Activated B cell treated with CpG ODN at 0.5 μM for 24 hours (primary cell): ENCODE data around the gene SCG5. TPM values are rescaled to one million over a fixed set of nuclear protein-coding genes. Genes with fewer than 3 reads are reported as not detected.

Source experiments
- ATAC-seq: fragments of 200-7000 bp; cut with Tn5 transposase; one replicate; pipeline ENCODE4 v1.10.0; 2021; ENCODE audit warnings: low read depth, mild to moderate bottlenecking, moderate library complexity
- CTCF ChIA-PET: fragments of 350-600 bp; sonication (Branson Sonifier 250); formaldehyde crosslinking; loops from one replicate; lab custom pipeline; 2021; ENCODE audit warnings: antibody characterized with exemption; lab: Charles Lee
- POLR2A ChIA-PET: fragments of 350-600 bp; sonication (Branson Sonifier 250); formaldehyde crosslinking; loops from one replicate; lab custom pipeline; 2021; ENCODE audit warnings: antibody characterized with exemption; lab: Charles Lee
- DNase-seq: peaks from one replicate; pipeline ENCODE4 v3.0.0; 2022
- H3K27ac Mint-ChIP-seq: one replicate; pipeline ENCODE4 v1.8.0; 2020; ENCODE audit warnings: mixed read lengths
- H3K27me3 Mint-ChIP-seq: one replicate; pipeline ENCODE4 v1.8.0; 2021; ENCODE audit warnings: mixed read lengths
- H3K36me3 Mint-ChIP-seq: one replicate; pipeline ENCODE4 v1.8.0; 2021; ENCODE audit warnings: low read depth, mixed read lengths
- H3K4me1 Mint-ChIP-seq: one replicate; pipeline ENCODE4 v1.8.0; 2021; ENCODE audit warnings: mixed read lengths
- H3K4me3 Mint-ChIP-seq: one replicate; pipeline ENCODE4 v1.8.0; 2020; ENCODE audit warnings: mild to moderate bottlenecking, mixed read lengths
- H3K9me3 Mint-ChIP-seq: one replicate; pipeline ENCODE4 v1.8.0; 2020; ENCODE audit warnings: mixed read lengths
- CTCF ChIP-seq: fragments of 200-600 bp; IDR thresholded peaks from one replicate; pipeline ENCODE4 v1.8.0; 2022; ENCODE audit warnings: antibody characterized with exemption, mild to moderate bottlenecking
- intact Hi-C: fragments of 100-400 bp; cut with micrococcal nuclease; formaldehyde crosslinking; loops from one replicate; pipeline ENCODE4 v1.15.1; 2024
- total RNA-seq: library from RNA; stranded (reverse); gene quantifications from 2 replicates; pipeline ENCODE4 v1.2.3, GENCODE V29; 2022

Gene SCG5
- total RNA-seq, 1 donor from 2014 or later = 0.27 TPM

- Mint-ChIP-seq H3K9me3 (peaks cover 13% of the 10 kb centered on the region), H3K27me3 (peaks cover 18% of the 10 kb centered on the region), H3K4me3 (no peak overlapping the region), H3K27ac (no peak overlapping the region), H3K36me3 (no peaks in the 10 kb centered on the region), H3K4me1 (no peaks in the 10 kb centered on the region)
- TF ChIP-seq CTCF = no peak
- ChIA-PET CTCF (no interaction called here), POLR2A (no interaction called here)
- ATAC-seq (no peak), DNase-seq (no peak)
- intact Hi-C loops = no loop called here
Measured at GRCh38 chr15:32739522-32740063, 98.1 kb downstream of the SCG5 start.

GRCh38 chr15:32743411-32744140, 102.1 kb downstream of the SCG5 start:
- peaks cover 6% of the 10 kb centered on the region for H3K27me3 Mint-ChIP-seq
- DNase-seq (no peak), ATAC-seq (no peak)
- intact Hi-C loops = no loop called here
- H3K9me3 Mint-ChIP-seq = peaks cover 13% of the 10 kb centered on the region
- TF ChIP-seq CTCF = no peak
- H3K4me3 Mint-ChIP-seq = no peak overlapping the region
- H3K27ac Mint-ChIP-seq = no peak overlapping the region
- POLR2A ChIA-PET = no interaction called here
- CTCF ChIA-PET = no interaction called here
- no peaks in the 10 kb centered on the region for H3K4me1 Mint-ChIP-seq
- no peaks in the 10 kb centered on the region for H3K36me3 Mint-ChIP-seq

- ATAC-seq (no peak), DNase-seq (no peak)
- ChIA-PET CTCF (interaction anchor here (0.9 kb wide), 1 partner anchor 97 kb away, joined by 3 read pairs; no protein-coding TSS in a partner anchor), POLR2A (no interaction called here)
- intact Hi-C loops = no loop called here
- no peak overlapping the region for H3K27ac Mint-ChIP-seq
- no peaks in the 10 kb centered on the region for H3K36me3 Mint-ChIP-seq
- no peaks in the 10 kb centered on the region for H3K4me1 Mint-ChIP-seq
- H3K4me3 Mint-ChIP-seq = no peak overlapping the region
- H3K9me3 Mint-ChIP-seq = peaks cover 4% of the 10 kb centered on the region
- no peak for TF ChIP-seq CTCF
- peaks cover 9% of the 10 kb centered on the region for H3K27me3 Mint-ChIP-seq
Measured at GRCh38 chr15:32746116-32746857, 104.8 kb downstream of the SCG5 start.

Other genes starting within 250 kb of the SCG5 start
- gene GOLGA8K, start 238.4 kb upstream of the SCG5 start, total RNA-seq = 0.33 and 0.93 TPM in 2 replicates
- gene GOLGA8O, start 186.1 kb upstream of the SCG5 start, total RNA-seq = 0.89 and 1.2 TPM in 2 replicates
- 4.3 and 5.6 TPM in 2 replicates for gene GOLGA8N, start 48.3 kb upstream of the SCG5 start, total RNA-seq
- 5.3 and 7.5 TPM in 2 replicates for gene ARHGAP11A, start 26.2 kb upstream of the SCG5 start, total RNA-seq
- gene GREM1, start 76.3 kb downstream of the SCG5 start, total RNA-seq = not detected in 2 replicates